ENCODE measurements around the gene GGPS1. TPM values are rescaled to one million over a fixed set of nuclear protein-coding genes. Genes with fewer than 3 reads are reported as not detected.

Gene GGPS1
- polyA plus RNA-seq, 1 donor (not counting 4 experiments of a cell fraction or from before 2014, with no cell fraction given), result 40.8 TPM

- peaks cover 5% of the 10 kb centered on the region for H4K20me1 ChIP-seq (ENCODE audit: control insufficient read depth, extremely low read depth, insufficient read depth, low read length)
- TF ChIP-seq CTCF (optimal IDR thresholded peaks at IDR 0.05 in 1 of 3, IDR thresholded peaks at IDR 0.05 in 1 of 3, conservative IDR thresholded peaks at IDR 0.05 in 1 of 3; ENCODE audit: extremely low read depth in 1 of 3, insufficient read depth in 2 of 3, low read length in 3 of 3), result no peak
- no peak for TF ChIP-seq EZH2 (IDR thresholded peaks at IDR 0.05; ENCODE audit: low read length)
- H3K4me3 ChIP-seq (ENCODE audit: control insufficient read depth in 2 of 3, extremely low read depth in 1 of 3, insufficient read depth in 2 of 3, low read depth in 1 of 3, low read length in 3 of 3), result no peak overlapping the region
- DNase-seq (ENCODE audit: low read depth, low spot score), result no peak
- H3K9me1 ChIP-seq (ENCODE audit: control insufficient read depth, extremely low read depth, insufficient read depth, low read length), result peaks cover 4% of the 10 kb centered on the region
- no peak for FAIRE-seq
- H3K9me3 ChIP-seq (ENCODE audit: control insufficient read depth, low read depth, low read length), result no peaks in the 10 kb centered on the region
- H3K4me1 ChIP-seq (ENCODE audit: control insufficient read depth, extremely low read depth, insufficient read depth, low read length), result no peaks in the 10 kb centered on the region
- dilution Hi-C loops (cut with MboI; ENCODE audit: extremely low pct_ligation_motif_present, low sequenced_read_pairs), result no loop called here
- H2AFZ ChIP-seq (ENCODE audit: control insufficient read depth, low read length), result no peak overlapping the region
- H3K27me3 ChIP-seq (ENCODE audit: control insufficient read depth, extremely low read depth, insufficient read depth, low read length), result no peaks in the 10 kb centered on the region
- no peak overlapping the region for H3K9ac ChIP-seq (ENCODE audit: control insufficient read depth, extremely low read depth, insufficient read depth, low read length)
- H3K36me3 ChIP-seq (ENCODE audit: control insufficient read depth in 2 of 2, extremely low read depth in 1 of 2, insufficient read depth in 2 of 2, low read length in 2 of 2), result no peaks in the 10 kb centered on the region
- H3K4me2 ChIP-seq (ENCODE audit: control insufficient read depth, extremely low read depth, insufficient read depth, low read depth, low read length), result no peak overlapping the region
- H3K79me2 ChIP-seq (ENCODE audit: control insufficient read depth, insufficient read depth, low read length), result peaks cover 89% of the 10 kb centered on the region
- no peak overlapping the region for H3K27ac ChIP-seq (ENCODE audit: control insufficient read depth, insufficient read depth, low read length)
Observed at GRCh38 chr1:235287208-235287882, 41.0 kb upstream of the GGPS1 start.

GRCh38 chr1:235289859-235290739 is 38.3 kb upstream of the GGPS1 start:
- no peaks in the 10 kb centered on the region for H3K9me3 ChIP-seq (ENCODE audit: control insufficient read depth, low read depth, low read length)
- no peaks in the 10 kb centered on the region for H3K4me1 ChIP-seq (ENCODE audit: control insufficient read depth, extremely low read depth, insufficient read depth, low read length)
- no peak overlapping the region for H3K4me3 ChIP-seq (ENCODE audit: control insufficient read depth in 2 of 3, extremely low read depth in 1 of 3, insufficient read depth in 2 of 3, low read depth in 1 of 3, low read length in 3 of 3)
- peaks cover 5% of the 10 kb centered on the region for H4K20me1 ChIP-seq (ENCODE audit: control insufficient read depth, extremely low read depth, insufficient read depth, low read length)
- H3K27ac ChIP-seq (ENCODE audit: control insufficient read depth, insufficient read depth, low read length), result no peak overlapping the region
- TF ChIP-seq EZH2 (IDR thresholded peaks at IDR 0.05; ENCODE audit: low read length) (no peak), CTCF (optimal IDR thresholded peaks at IDR 0.05 in 1 of 3, IDR thresholded peaks at IDR 0.05 in 1 of 3, conservative IDR thresholded peaks at IDR 0.05 in 1 of 3; ENCODE audit: extremely low read depth in 1 of 3, insufficient read depth in 2 of 3, low read length in 3 of 3) (no peak)
- no peaks in the 10 kb centered on the region for H3K36me3 ChIP-seq (ENCODE audit: control insufficient read depth in 2 of 2, extremely low read depth in 1 of 2, insufficient read depth in 2 of 2, low read length in 2 of 2)
- H3K9ac ChIP-seq (ENCODE audit: control insufficient read depth, extremely low read depth, insufficient read depth, low read length), result no peak overlapping the region
- H3K79me2 ChIP-seq (ENCODE audit: control insufficient read depth, insufficient read depth, low read length), result peaks cover 86% of the 10 kb centered on the region
- no peak for DNase-seq (ENCODE audit: low read depth, low spot score)
- no peaks in the 10 kb centered on the region for H3K27me3 ChIP-seq (ENCODE audit: control insufficient read depth, extremely low read depth, insufficient read depth, low read length)
- dilution Hi-C loops (cut with MboI; ENCODE audit: extremely low pct_ligation_motif_present, low sequenced_read_pairs), result no loop called here
- no peak for FAIRE-seq
- H3K9me1 ChIP-seq (ENCODE audit: control insufficient read depth, extremely low read depth, insufficient read depth, low read length), result peaks cover 4% of the 10 kb centered on the region
- no peak overlapping the region for H3K4me2 ChIP-seq (ENCODE audit: control insufficient read depth, extremely low read depth, insufficient read depth, low read depth, low read length)
- no peak overlapping the region for H2AFZ ChIP-seq (ENCODE audit: control insufficient read depth, low read length)
